Stimulated activated CD8-positive, alpha-beta memory T cell treated with anti-CD3 and anti-CD28 coated beads, Interleukin-4, amount 100 ng/mL, for 4 hours (primary cell): Measurements from ENCODE around the gene FBLN5.
"Not testable (repeated sequence)": the region's sequence is repeated elsewhere in the genome, so short reads cannot be mapped to it uniquely, and the experiment has no call there.

Source experiments
- DNase-seq, 2 donors: peaks; one replicate each; pipeline ENCODE4 v3.0.0-alpha.2; 2020; ENCODE audit warnings: low read depth in 2 of 2, low spot score in 1 of 2

Gene FBLN5

DNA sequence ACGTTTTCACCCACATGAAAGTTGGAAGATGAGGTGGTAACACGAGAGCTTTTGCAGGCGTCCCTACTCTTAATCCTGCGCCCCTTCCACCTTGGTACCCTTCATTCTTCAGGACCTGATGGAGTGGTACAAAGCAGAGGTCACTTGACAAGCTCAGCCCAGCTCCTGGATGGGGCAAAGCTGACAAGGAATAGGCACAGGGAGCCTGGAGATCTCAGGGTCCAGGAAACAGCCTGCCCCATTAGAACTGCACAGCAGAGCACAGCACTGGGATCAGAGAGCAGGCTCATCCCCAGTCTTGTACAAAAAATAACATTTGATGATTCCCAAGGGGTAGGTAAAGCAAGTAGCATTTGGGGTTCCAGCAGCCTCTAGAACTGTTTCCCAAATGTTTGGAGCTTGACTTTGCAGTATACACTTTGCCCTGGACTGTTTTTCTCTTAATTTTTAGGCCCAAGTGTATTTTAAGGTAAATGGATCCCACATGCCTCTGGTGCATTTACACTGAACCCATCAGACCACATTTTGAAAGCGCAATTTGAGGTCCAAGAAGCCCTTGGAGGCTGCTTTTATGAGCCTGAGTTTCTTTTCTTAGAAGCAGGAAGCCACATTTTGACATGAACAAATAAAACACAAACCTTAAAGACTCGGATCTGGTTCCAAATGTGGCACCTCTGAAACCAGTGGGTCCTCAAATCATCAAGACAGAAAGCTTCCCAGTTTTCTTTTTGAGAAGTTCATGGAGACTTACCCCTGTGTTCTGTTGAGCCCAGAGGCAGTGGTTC is 80.8 kb downstream of the FBLN5 start:
- DNase-seq: no peak

DNA sequence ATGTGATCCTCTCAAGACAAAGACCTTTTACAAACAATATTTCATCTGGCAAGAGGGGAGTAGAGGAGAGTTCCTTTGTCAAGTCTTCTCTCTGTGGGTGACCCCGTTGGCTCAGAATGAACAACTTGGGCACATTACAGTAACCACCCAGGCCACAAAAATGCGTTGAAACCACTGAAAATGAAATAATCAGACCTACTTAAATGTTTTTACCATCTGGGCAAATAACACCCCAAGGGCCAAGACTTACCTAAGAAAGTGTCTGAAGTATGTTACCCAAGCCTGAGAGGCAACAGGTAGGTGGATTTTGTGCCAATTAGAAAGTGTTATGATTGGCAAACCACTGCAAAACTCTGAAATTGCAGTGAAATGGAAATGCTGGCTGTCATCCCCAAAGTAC is 81.4 kb downstream of the FBLN5 start:
- DNase-seq: no peak

DNA sequence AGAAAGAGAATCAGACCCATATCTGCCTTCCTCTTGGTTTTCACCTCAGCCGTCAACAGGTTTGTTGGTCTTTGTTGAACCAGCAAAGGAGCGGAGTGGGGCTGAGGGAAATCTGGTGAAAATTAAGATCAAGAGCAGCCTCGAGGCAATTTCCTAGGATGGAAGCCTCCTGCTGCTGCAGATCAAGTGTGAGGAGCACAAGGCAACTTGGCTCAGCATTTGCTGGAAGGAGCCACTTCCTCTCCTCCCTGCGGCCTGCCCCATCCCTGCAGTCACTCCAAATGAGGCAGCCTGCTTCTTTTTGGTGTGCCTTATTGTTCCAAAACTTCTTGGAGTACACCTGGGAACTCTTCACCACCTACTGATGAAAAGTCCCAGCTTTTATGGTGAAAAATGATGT is 85.1 kb downstream of the FBLN5 start:
- DNase-seq: no peak

DNA sequence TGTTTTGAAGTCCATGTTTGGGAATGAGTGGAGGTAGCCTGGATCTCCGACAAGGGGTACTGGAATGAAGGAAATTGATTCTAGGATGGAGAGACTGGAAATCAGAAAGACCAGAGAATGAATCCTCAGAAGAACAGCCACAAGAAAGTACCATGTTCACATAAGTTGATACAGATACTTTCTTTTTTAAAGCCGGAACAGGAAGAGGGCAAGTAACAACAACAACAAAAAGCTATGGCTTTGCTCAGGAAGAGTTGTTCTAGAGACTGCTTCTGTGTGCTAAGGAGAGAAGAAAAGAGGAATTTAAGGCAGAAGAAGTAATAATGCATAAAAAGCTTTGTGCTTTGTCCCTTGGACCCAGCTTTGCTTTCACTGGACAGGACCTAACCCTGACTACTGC is 86.4 kb downstream of the FBLN5 start:
- DNase-seq: no peak

DNA sequence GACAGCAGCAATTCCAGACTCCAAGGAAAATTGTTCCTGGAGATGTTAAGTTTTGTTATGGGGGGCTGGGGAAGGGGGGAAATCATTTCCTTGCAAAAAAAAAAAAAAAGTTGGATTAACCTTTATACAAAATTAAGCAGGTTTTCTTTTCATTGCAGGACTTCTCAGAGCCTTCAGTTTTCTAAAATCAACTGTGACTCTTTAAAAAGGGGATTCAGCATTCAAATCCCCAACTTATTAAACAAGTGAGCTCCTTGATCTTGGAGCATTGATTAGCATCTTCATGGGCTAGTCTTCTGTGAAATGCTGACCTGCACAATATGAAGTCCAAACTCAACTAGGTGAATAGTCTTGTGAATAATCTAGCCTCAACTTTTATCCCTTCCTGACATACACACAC is 87.3 kb downstream of the FBLN5 start:
- no peak for DNase-seq

DNA sequence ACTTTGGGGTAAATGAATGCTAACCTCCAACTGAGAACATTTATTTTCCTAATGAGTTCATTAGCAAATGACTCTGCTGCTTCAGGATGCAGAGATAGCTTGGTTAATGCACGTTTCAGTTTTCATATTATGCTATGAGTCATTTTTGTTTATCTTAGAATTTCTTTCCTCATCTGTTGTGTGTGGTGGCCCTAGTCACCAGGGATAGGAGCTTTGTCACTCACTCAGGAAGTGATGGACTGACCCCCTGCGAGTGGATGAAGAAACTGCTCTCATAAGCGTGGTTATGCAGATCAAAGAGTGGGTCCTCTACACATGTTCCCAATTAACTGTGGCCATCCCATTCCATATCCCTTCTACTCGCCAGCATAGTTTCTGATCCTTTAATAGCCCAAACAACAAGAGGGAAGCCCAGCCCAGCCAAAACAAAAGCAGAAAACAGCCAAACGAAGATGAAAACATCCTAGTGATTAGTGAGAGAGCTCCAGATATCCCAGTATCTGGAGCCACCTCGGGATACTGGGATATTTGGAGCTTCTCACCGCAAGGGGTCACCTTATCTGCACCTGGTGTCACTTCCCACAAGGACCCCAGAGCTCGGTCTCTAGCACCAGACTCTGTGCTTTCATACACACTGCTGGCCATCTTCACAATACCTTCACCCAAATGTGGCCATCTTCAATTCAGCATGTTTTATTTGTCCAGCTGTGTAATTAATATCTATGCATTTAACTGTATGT is 88.8 kb downstream of the FBLN5 start:
- DNase-seq: no peak

DNA sequence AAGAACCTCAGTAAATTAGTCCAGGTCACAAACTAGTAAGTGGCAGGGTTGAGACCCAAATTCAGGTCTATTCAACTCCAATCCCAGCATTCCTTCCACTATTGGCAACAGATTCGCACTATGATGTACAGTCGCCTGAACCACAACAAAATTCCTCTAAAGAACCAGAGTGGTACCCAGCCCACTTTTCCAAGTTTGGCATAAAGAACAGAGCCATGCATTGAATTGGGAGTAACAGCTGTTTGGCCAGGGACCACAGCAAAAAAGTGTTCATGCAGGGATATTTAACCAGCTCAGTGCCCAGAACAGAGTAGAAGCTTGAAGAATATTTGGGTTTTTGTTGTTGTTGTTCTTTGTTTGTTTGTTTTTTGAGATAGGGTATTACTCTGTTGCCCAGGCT is 89.9 kb downstream of the FBLN5 start:
- DNase-seq: no peak

DNA sequence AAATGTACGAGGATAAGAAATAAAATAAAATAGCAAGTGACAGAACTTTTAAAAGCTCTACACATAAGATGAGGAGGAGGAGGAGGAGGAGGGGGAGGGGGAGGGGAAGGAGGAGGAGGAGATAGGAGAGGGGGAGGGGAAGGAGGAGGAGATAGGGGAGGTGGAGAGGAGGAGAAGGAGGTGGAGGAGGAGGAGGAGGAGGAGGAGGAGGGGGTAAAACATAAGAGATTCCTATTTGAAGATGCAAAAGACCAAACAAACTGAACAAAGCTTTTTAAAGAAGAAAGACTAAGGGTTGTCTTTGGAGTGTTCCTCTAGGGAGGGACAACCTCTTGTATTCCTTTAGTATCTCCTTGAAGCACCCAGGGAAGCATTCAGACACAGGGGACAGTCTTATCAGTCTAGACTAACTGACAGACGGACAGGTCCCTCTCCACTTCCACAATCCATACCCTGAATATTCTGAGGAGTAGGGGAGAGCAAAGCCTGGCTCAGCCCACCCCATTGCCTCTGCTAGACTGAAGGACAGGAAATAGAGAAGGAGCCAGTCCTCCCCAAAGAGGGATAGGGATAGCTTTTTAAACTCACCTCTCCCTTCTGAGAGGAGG is 93.1 kb downstream of the FBLN5 start:
- DNase-seq: no peak

DNA sequence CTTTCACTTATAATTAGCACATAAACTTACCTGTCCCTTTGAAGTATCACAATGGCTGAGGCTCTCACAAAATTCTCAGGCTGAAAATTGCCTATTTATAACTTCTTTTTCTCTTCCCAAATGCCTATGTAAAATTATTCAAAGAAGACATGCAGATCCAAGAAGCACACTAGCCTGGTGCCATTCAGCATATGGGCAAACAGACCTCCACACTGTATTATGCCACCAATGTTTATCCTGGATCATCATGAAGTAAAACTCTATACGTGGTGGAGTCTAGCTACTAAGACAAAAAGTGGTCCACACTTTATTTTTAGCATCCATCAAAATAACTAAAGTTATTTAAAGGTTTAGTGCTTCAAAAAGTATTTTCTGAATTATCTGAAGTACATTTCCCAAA is 95.9 kb downstream of the FBLN5 start:
- DNase-seq: no peak

DNA sequence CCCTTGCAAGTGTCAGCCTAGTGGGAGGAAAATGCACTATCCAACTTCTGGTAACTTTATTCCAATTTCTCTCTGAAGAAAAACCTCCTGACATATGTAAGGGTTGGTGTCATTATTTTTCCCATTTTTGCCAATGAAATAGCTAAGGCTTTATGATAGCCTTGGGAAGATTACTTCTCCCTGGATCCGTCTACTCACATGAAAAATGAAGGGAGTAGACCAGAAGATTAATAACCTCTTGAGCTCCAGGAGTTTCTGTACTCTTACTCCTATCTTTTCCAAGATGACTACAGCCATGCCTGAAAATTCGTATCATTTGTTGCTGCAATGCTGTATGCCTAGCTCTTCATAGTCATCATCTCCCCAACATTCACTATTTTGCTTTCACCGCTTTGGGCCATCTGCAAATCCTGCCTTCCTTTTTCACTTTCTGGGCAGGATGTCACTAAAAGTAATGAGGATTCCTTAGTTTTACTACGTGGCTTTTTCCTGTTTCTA is 98.9 kb downstream of the FBLN5 start:
- DNase-seq: no peak

DNA sequence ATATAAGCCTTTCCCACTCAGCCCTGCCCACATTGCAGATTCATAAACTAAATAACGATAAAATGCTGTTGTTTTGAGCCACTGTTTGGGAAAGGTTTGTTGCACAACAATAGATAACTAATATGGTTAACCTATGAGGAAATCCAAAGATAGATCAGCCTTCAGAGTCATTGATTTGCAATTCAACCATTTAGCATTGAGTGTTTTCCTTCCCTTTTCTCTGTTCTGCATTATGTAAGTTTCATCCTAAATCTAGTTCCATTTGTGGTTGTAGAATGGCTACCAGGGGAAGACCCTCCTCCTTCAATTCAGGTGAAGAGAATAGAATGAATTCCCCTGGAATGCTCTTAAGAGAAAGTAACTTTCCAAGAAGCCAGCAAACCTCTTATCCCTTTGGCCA is 99.8 kb downstream of the FBLN5 start:
- no peak for DNase-seq

DNA sequence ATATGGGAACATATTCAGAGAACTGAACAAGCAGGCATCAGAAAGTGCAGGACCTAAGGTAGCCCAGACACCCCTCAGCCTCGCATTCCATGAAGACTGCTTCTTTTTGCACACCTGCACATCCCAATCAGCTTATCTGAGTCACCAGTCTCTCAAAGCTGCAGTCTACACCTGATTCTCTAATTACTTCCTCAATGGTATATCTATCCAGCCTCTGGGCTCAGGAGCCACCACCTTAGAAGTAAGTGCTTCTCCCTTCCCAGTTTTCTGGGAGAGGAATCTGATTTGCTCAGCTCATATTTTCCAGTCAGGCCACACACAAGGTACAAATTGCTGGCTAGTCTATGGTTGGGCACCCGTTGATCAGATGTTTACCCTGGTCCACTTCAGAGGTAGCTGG is 101.8 kb downstream of the FBLN5 start:
- DNase-seq: no peak

DNA sequence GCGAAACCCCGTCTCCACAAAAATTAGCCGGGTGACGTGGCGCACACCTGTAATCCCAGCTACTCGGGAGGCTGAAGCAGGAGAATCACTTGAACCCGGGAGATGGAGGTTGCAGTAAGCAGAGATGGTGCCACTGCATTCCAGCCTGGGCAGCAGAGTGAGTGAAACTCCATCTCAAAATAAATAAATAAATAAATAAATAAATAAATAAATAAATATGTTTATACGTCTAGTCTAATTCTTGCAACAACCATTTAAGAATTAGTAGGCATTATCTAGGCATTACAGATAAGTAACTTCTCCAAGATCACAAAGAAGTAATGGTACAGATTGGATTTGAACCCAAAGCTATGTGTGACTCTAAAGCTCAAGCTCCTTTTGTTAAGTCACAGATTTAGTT is 102.4 kb downstream of the FBLN5 start:
- DNase-seq: not testable (repeated sequence)

DNA sequence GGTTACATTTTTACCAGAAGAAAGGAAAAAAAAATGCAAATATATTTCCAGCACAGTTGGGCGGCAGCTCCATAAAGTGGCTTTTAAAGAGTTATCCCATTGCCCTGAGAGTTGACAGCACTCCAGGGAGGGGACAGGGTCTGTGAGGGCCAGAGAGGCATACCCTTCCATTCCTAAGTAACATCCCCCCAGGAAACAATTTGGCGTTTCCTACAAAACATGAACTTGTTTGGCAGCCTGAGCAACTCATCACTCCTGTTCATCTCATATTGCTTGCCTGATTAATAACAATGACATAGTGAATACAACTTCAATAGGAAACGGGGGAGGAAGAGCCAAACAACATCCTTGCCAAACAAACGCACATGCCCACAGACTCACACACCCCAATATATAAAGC is 103.5 kb downstream of the FBLN5 start:
- no peak for DNase-seq

DNA sequence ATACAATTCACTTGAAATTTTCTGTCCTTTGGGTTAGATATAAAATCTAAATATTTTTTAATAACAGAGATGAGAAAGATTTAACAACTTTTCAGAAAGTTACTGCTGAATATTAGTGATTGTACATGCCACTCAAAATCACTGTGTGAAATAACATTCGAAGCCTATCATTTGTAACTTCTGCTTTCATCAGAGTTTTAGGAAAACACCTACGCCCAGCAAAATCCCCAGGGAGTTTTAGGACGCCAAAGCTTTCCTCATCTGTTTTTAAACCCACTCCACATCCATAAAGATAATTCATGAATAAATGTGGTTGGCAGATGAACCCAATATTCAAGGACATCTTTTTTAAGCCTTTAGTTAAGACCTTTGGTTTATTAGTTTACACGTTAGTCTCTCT is 104.1 kb downstream of the FBLN5 start:
- no peak for DNase-seq

DNA sequence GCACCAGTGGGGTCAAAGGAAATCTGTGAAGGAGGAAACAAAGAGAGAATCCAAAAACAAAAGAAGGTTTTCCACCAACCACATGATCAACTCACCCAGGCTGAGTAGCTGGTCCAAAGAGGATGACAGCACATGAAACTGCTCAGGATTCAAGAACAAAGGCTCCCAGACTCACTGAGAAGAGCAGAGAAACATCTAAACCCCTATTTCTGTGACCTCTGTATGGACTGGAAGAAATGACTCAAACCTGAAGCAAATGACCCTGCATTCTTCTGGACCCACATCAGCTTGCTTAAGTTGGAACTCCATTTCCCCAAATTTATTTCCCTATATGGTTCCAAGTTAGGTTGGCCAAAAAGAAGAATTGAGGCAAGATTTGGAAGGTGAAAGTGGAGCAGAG is 106.4 kb downstream of the FBLN5 start:
- no peak for DNase-seq

DNA sequence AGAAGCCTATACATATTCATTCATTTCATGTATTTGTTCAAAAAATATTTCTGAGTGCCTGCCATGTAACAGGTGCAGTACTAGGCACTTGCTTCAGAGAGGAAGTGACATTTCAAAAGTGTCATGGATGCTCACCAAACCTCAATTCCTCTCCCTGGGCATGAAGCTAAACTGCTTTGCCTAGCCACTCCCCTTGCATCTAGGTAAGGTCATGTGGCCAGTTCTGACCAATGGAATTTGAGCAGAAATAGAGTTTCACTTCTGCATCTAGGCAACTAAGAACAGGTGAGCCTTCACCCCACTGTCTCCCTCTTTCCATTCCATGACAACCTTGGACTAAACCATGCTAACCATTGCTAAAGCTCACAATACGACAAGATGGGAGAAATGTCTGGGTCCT is 107.7 kb downstream of the FBLN5 start:
- no peak for DNase-seq

DNA sequence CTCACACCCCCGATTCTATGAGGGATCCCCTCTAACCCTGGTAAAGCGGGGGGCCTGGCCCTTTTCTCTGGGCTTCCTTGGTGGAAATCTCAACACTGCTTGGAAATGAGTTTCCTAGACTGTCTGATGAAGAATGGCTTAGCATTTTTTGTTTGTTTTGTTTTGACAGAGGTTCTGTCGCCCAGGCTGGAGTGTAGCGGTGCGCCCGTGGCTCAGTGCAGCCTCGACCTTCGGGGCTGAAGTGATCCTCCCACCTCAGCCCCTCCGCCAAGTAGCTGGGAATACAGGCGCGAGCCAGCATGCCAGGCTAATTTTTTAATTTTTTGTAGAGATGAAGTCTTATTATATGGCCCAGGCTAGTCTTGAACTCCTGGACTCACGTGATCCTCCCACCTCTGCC is 110.4 kb downstream of the FBLN5 start:
- DNase-seq: no peak

DNA sequence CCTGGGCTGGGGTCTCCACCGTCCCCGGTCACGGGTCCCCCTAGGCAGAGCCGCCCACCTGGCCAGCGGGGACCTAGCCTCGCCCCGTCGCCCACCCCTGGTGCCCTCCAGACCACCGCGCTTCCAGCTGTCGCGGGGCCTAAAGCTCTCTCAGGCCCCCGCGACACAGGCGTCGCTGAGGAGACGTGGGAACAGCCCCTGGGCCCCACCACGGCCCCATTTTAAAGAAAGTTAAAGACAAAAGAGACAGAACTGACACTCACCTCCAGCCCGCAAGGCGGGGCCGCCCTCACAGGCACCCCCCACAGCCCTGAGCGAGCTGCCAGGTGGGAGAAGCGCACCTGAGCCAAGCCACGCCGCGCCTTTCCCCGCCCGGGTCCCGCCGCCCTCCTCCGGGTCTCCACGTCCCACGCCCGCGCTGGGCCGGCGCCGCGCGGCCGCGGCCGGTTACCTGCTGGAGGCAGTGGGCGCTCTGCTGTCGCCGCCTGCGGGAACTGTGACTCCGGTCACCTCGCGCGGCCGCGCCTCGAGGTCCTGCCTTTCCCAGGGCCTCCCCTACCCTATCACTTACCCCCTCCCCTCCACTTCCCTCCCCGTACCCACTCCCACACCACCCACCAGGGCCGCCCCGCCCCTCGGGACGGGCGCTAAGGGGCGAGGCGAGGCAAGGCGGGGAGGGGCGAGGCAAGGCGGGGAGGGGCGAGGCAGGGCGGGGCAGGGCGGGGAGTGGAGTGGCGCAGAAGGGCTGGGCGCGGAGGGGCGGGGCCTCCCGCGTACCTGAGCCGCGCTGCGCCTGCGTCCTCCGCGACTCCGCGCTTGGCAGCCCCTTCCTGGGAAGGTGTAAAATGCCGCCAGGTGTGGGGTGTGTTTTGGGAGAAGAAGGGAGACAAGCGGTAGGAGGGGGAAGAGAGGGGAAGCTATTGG is 111.3 kb downstream of the FBLN5 start:
- DNase-seq: peak; percentile 64 to 77

DNA sequence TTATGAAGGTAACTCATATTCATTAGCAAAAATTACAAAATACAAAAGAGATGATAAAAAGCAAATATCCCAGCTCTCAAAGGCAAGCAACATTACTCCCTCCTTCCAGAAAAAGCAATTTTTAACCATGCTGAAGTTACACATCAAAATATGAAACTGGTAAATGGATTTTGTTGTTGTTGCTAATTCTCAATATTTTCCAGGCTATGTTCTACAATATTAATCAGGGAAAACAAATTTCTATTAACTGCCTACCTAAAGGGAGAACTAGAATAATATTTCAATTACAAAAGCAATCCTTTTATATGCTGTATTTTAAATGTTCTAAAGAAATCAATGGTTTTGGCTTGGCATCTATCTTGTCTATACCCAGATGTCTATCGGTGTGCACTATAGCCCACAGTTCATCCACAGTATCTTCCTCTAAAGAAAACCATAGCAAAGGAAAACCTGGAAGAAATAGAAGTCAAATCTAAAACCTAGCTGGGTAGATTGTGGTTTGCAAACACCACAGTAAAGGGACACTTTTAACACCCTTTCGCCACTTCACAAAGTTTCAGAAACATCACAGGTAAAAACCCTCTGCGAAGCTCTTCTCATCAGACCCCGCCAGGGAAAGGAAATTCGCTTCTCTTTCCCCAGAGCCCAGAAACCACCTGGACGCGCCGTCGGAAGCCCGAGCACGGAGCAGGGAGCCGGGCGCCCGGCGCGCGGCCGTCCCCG is 112.1 kb downstream of the FBLN5 start:
- DNase-seq: no peak

DNA sequence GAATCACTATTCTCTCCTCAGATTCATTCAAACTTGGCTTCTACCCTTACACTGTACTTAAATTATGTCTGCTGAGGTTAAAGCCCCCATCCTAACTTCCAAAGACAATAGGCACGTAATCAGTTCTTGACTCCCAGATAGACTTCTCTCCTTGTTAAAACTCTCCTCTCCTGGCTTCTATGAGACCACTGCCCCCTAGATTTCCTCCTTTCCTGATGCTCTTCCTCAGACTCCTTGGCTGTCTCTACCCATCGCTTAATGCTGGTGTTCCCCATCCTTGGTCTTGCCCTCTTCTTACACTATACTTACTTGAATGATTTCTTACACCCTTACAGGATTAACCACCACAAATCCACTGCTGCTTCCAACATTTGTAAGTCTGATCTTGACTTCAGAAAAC is 112.9 kb downstream of the FBLN5 start:
- no peak for DNase-seq
